ENCODE data around the gene ERFL.

The ERFL gene

GRCh38 chr19:41957161-41957837 is 29.1 kb upstream of the ERFL start:
- DNase-seq (ENCODE audit: extremely low read depth, low read depth) = no peak
- no peak for TF ChIP-seq CTCF (IDR thresholded peaks at IDR 0.05; ENCODE audit: low read depth, low read length, missing control alignments)
- H3K4me3 ChIP-seq (replicated peaks; ENCODE audit: low read depth, low read length) = peak overlapping the region; percentile 93; the same call in 1 of the 2 replicates

- DNase-seq (ENCODE audit: extremely low read depth, low read depth) = no peak
- H3K4me3 ChIP-seq (replicated peaks; ENCODE audit: low read depth, low read length) = no peak overlapping the region
- no peak for TF ChIP-seq CTCF (IDR thresholded peaks at IDR 0.05; ENCODE audit: low read depth, low read length, missing control alignments)
Measured at GRCh38 chr19:41956621-41957020, 28.4 kb upstream of the ERFL start.

GRCh38 chr19:41955521-41955920 is 27.3 kb upstream of the ERFL start:
- H3K4me3 ChIP-seq (replicated peaks; ENCODE audit: low read depth, low read length) = no peak overlapping the region
- no peak for DNase-seq (ENCODE audit: extremely low read depth, low read depth)
- no peak for TF ChIP-seq CTCF (IDR thresholded peaks at IDR 0.05; ENCODE audit: low read depth, low read length, missing control alignments)

GRCh38 chr19:41951686-41952172 is 23.5 kb upstream of the ERFL start:
- DNase-seq (ENCODE audit: extremely low read depth, low read depth) = no peak
- H3K4me3 ChIP-seq (replicated peaks; ENCODE audit: low read depth, low read length) = no peak overlapping the region

GRCh38 chr19:41947091-41947490 is 18.8 kb upstream of the ERFL start:
- no peak overlapping the region for H3K4me3 ChIP-seq (replicated peaks; ENCODE audit: low read depth, low read length)
- no peak for TF ChIP-seq CTCF (IDR thresholded peaks at IDR 0.05; ENCODE audit: low read depth, low read length, missing control alignments)
- DNase-seq (ENCODE audit: extremely low read depth, low read depth) = no peak

More at GRCh38 chr19:41951686-41952172, 23.5 kb upstream of the ERFL start:
- peak; percentile 98 for TF ChIP-seq CTCF (IDR thresholded peaks at IDR 0.05; ENCODE audit: low read depth, low read length, missing control alignments)

GRCh38 chr19:41945135-41945766 is 17.0 kb upstream of the ERFL start:
- TF ChIP-seq CTCF (IDR thresholded peaks at IDR 0.05; ENCODE audit: low read depth, low read length, missing control alignments) = no peak
- no peak for DNase-seq (ENCODE audit: extremely low read depth, low read depth)
- no peak overlapping the region for H3K4me3 ChIP-seq (replicated peaks; ENCODE audit: low read depth, low read length)
